H54 (cell line): ENCODE data around the gene FAM53A.

Experiments used
- DNase-seq: peaks from one replicate; pipeline ENCODE4 v3.0.0; 2011; ENCODE audit warnings: low spot score, mixed read lengths; ENCODE audit not compliant: insufficient read length
- FAIRE-seq: peaks from 3 replicates; lab custom pipeline; 2011; peaks lifted over from hg19 to GRCh38; lab: Jason Lieb, UNC
- POLR2A ChIP-seq: IDR thresholded peaks from 2 replicates; pipeline ENCODE4 v1.6.1; 2011; ENCODE audit warnings: low read depth, mild to moderate bottlenecking, low read length

Gene FAM53A

GRCh38 chr4:1604706-1605205 is 79.4 kb downstream of the FAM53A start:
- TF ChIP-seq POLR2A: no peak
- no peak for FAIRE-seq
- DNase-seq: no peak

GRCh38 chr4:1604181-1604705 is 79.9 kb downstream of the FAM53A start:
- peak; percentile 79 for DNase-seq
- 0 out of 2 replicates have a peak, but pooled peaks have one; percentile 21 for TF ChIP-seq POLR2A
- no peak for FAIRE-seq

- FAIRE-seq: no peak
- DNase-seq: no peak
- TF ChIP-seq POLR2A: no peak
Measured at GRCh38 chr4:1603413-1604135, 80.5 kb downstream of the FAM53A start.

GRCh38 chr4:1602655-1603412 is 81.3 kb downstream of the FAM53A start:
- no peak for DNase-seq
- no peak for FAIRE-seq
- TF ChIP-seq POLR2A: no peak

GRCh38 chr4:1601852-1602654 is 82.1 kb downstream of the FAM53A start:
- no peak for DNase-seq
- no peak for TF ChIP-seq POLR2A
- no peak for FAIRE-seq

GRCh38 chr4:1601533-1601835 is 82.6 kb downstream of the FAM53A start:
- no peak for TF ChIP-seq POLR2A
- FAIRE-seq: no peak
- no peak for DNase-seq

- no peak for DNase-seq
- no peak for FAIRE-seq
- TF ChIP-seq POLR2A: no peak
Measured at GRCh38 chr4:1600811-1601532, 83.1 kb downstream of the FAM53A start.

GRCh38 chr4:1600211-1600780 is 83.8 kb downstream of the FAM53A start:
- FAIRE-seq (no peak), DNase-seq (no peak)
- no peak for TF ChIP-seq POLR2A

GRCh38 chr4:1599491-1600210 is 84.5 kb downstream of the FAM53A start:
- no peak for DNase-seq

GRCh38 chr4:1599026-1599481 is 85.1 kb downstream of the FAM53A start:
- TF ChIP-seq POLR2A: no peak
- no peak for DNase-seq
- no peak for FAIRE-seq

More at GRCh38 chr4:1599491-1600210, 84.5 kb downstream of the FAM53A start:
- FAIRE-seq: no peak
- TF ChIP-seq POLR2A: no peak

- FAIRE-seq (no peak), DNase-seq (no peak)
- no peak for TF ChIP-seq POLR2A
Measured at GRCh38 chr4:1598206-1599025, 85.7 kb downstream of the FAM53A start.
